Left lung (tissue), 10 donors: ENCODE measurements around the gene BORCS8. TPM values are rescaled to one million over a fixed set of nuclear protein-coding genes. Genes with fewer than 3 reads are reported as not detected.

Source experiments
- ATAC-seq: fragments of 200-7000 bp; cut with Tn5 transposase; one replicate; pipeline ENCODE4 v1.9.1; 2020; ENCODE audit warnings: moderate library complexity
- DNase-seq, 4 donors: peaks; one replicate each; pipeline ENCODE4 v3.0.0-alpha.2; 2013 to 2020
- H3K27ac ChIP-seq, 2 donors: fragments of 200-600 bp; sonication (generic) in 1 of 2; one replicate each; pipeline versions ENCODE4 v1.5.0 to v1.8.0; 2020 to 2021
- H3K27me3 ChIP-seq, 2 donors: fragments of 200-600 bp; sonication (generic) in 1 of 2; one replicate each; pipeline versions ENCODE4 v1.5.0 to v1.8.0; 2020 to 2021
- H3K36me3 ChIP-seq, 2 donors: fragments of 200-600 bp; sonication (generic) in 1 of 2; one replicate each; pipeline versions ENCODE4 v1.5.0 to v1.8.0; 2020 to 2021
- H3K4me1 ChIP-seq, 2 donors: fragments of 200-600 bp; one replicate each; pipeline ENCODE4 v1.8.0; 2021
- H3K4me3 ChIP-seq, 2 donors: fragments of 200-600 bp; sonication (generic) in 1 of 2; one replicate each; pipeline versions ENCODE4 v1.5.0 to v1.8.0; 2020 to 2021; ENCODE audit warnings: mild to moderate bottlenecking in 1 of 2
- H3K9me3 ChIP-seq, 2 donors: fragments of 200-600 bp; sonication (generic) in 1 of 2; one replicate each; pipeline versions ENCODE4 v1.5.0 to v1.8.0; 2020 to 2021
- intact Hi-C, 2 donors: fragments of 100-400 bp; cut with DNase I; formaldehyde crosslinking; loops; one replicate each; pipeline versions ENCODE4 v1.11.2 to v1.14.2; 2022
- polyA plus RNA-seq, 6 donors: library from polyadenylated mRNA; unstranded; fragments of 120-200 nt; gene quantifications; one replicate each; pipeline ENCODE4 v1.2.1, GENCODE V29; 2013; ENCODE audit not compliant: insufficient read length in 6 of 6
- total RNA-seq, 2 donors: library from RNA; stranded (reverse); fragmentation: NEBNext Ultra II Directional; extraction: Animal tissue kit (Norgen Biotek cat#: 25700); gene quantifications; one replicate each; pipeline ENCODE4 v1.2.1, GENCODE V29; 2021
- TF ChIP-seq, protein P1 (sequence below), 2 donors: fragments of 200-600 bp; sonication (generic) in 1 of 2; IDR thresholded peaks; one replicate each; pipeline versions ENCODE4 v1.5.0 to v1.8.0; 2021; ENCODE audit warnings: antibody characterized with exemption in 2 of 2
- donor health status: DM: no; HTN: yes; CAD: no.
- donor health status: DM: no; HTN: no; CAD: no.

BORCS8 gene
- total and polyA plus RNA-seq, 8 donors = 16.4 to 39.1 (median 18.3) TPM

DNA sequence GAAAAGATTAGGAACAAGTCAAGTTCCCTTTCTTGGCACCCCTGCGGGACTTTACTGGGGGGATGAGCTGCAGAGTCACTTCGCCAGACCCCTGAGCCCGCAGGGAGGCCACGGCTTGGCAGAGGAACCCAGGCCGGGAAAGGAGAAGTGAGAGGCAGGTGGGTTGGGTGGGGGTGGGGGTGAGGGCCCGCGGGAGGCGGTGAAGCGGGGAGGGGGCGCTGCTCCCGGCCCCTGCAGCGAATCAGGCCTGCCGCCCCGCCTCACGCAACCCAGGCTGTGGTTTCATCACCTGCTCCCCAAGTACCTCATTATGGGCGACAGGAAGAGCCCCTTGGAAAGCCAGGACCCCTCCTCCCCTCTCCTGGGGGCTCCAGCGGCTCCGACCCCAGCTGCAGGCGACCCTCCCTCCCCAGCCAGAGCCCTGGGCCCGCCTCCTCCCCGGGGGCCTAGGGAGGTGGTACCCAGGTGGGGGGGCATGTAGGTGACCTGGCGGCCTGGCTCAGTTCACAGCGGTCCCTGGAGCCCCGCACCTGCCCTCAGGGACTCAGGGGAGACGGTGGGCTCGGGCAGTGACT, 31.4 kb downstream of the BORCS8 start:
- Histone ChIP-seq H3K27ac (no peak overlapping the region), H3K27me3 (no peaks in the 10 kb centered on the region), H3K36me3 (peaks cover 0 to 10% of the 10 kb centered on the region in 2 donors), H3K9me3 (no peaks in the 10 kb centered on the region), H3K4me1 (no peaks in the 10 kb centered on the region), H3K4me3 (no peak overlapping the region)
- TF ChIP-seq, protein P1, sequence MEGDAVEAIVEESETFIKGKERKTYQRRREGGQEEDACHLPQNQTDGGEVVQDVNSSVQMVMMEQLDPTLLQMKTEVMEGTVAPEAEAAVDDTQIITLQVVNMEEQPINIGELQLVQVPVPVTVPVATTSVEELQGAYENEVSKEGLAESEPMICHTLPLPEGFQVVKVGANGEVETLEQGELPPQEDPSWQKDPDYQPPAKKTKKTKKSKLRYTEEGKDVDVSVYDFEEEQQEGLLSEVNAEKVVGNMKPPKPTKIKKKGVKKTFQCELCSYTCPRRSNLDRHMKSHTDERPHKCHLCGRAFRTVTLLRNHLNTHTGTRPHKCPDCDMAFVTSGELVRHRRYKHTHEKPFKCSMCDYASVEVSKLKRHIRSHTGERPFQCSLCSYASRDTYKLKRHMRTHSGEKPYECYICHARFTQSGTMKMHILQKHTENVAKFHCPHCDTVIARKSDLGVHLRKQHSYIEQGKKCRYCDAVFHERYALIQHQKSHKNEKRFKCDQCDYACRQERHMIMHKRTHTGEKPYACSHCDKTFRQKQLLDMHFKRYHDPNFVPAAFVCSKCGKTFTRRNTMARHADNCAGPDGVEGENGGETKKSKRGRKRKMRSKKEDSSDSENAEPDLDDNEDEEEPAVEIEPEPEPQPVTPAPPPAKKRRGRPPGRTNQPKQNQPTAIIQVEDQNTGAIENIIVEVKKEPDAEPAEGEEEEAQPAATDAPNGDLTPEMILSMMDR (IDR thresholded peaks at IDR 0.05) = no peak
- ATAC-seq = no peak
- intact Hi-C loops = no loop called here
- no peak for DNase-seq

DNA sequence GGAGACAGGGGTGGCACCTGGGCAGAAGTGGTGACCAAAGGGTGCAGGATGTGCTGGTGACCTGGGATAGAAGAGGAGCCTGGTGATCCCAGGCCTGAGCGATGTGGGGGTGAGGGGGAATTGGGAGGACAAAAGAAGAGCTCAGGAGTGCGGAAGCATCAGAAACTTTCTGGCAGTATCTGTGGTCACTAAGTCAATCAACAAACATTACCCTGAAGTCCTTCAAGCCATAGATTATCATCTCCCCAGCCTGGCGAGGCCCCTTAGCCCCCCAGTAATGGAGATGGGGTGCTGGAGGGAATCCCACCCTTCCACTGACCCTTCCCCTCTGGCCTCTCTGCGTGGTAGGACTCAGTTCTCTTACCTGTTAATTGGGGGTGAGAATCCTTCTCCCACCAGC, 32.4 kb downstream of the BORCS8 start:
- intact Hi-C loops = no loop called here

DNA sequence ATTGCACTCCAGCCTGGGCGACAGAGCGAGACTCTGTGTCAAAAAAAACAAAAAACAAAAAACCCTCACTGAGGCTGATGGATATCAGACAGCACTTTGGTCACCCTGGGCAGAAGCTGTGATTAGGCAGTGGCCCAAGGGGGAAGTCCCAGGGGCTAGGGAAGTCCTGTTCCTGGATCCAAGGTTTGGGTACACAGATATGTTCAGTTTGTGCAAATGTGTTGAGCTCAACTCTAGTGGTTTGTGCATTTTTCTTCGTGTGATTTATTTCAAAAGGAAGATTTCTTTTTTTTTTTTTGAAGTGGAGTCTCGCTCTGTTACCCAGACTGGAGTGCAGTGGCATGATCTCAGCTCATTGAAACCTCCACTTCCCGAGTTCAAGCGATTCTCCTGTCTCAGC, 34.1 kb downstream of the BORCS8 start:
- ATAC-seq = no peak
- TF ChIP-seq, protein P1 (IDR thresholded peaks at IDR 0.05) = no peak
- no peaks in the 10 kb centered on the region for H3K4me1 ChIP-seq
- no peak overlapping the region for H3K27ac ChIP-seq
- no peaks in the 10 kb centered on the region for H3K9me3 ChIP-seq
- H3K27me3 ChIP-seq = no peaks in the 10 kb centered on the region
- H3K4me3 ChIP-seq = no peak overlapping the region
- no peak for DNase-seq
- peaks cover 0 to 10% of the 10 kb centered on the region in 2 donors for H3K36me3 ChIP-seq
- intact Hi-C loops = no loop called here

More for the DNA sequence above, 32.4 kb downstream of the BORCS8 start:
- Histone ChIP-seq H3K27ac (no peak overlapping the region), H3K4me3 (no peak overlapping the region), H3K9me3 (no peaks in the 10 kb centered on the region), H3K36me3 (peaks cover 0 to 10% of the 10 kb centered on the region in 2 donors), H3K27me3 (no peaks in the 10 kb centered on the region), H3K4me1 (no peaks in the 10 kb centered on the region)
- DNase-seq = no peak
- TF ChIP-seq, protein P1 (IDR thresholded peaks at IDR 0.05) = no peak
- ATAC-seq = no peak

DNA sequence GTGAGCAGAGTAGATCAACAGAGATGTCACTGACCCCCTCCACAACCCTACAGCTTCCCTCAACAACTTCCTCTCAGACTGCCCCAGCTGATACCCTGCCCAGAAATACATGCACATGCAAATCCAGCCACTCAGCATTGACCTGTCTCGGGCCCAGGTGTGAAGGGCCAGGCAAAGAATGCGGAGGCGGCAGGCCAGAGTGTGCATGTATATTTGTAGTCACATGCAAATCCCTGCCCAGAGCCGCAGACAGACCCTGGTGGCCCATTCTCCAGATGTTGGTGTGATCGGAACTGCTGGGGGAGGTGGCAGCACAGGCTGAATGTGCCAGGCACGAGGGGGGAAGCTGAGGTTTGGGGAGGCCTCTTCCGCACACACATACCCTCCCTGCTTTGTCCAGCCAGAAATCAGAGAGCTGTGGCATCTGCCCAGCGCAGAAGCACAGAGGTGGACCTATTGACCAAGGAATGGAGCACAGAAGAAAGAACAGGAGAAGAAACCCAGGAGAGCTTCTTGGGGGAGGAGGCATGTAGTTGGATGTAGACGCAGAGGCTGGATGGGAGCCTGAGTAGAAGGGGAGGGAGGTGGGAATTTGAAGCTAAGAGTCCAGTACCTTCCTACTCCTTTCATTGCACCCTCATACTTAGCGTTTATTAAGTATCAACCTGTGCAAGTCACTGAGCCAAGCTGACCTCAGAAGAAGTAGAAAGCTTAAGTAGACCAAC, 36.3 kb downstream of the BORCS8 start:
- Histone ChIP-seq H3K27ac (no peak overlapping the region), H3K36me3 (peaks cover 0 to 10% of the 10 kb centered on the region in 2 donors), H3K4me3 (no peak overlapping the region), H3K4me1 (no peaks in the 10 kb centered on the region), H3K9me3 (no peaks in the 10 kb centered on the region), H3K27me3 (no peaks in the 10 kb centered on the region)
- TF ChIP-seq, protein P1 (IDR thresholded peaks at IDR 0.05) = no peak
- ATAC-seq = no peak
- intact Hi-C loops = no loop called here
- no peak for DNase-seq

DNA sequence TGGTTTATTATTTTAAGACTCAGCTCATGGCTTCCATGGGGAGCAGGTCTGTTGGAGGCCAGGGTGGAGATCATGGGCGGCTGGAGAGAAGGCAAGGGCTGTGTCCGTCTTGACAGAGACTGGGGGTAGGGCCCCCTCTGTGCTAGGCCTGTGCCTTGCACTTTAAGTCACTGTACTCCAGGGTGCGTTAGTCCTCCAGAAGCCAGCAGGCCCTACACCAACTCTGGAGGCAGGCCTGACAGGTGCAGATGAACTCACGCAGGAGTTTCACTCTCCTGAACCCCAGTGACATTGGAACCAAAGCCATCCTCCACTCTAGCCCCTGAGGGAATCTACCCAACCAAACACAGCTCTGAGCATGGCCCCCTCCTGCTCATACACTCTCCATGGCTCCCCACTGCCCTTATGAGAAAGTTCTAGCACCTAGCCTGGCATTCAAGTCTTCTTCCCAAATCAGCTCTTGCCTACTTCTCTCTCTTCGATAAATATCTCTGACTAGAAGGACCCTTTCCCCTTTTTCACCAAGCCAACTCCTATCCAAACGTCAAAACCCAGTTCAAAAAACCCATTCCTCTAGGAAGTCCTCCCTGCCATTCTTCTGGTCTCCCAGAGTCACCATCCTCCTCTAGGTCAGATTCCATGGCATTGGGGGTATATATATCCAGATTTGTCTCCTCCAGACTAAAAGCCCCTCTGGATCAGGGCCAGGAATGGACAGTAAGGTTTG, 37.0 kb downstream of the BORCS8 start:
- Histone ChIP-seq H3K27me3 (no peaks in the 10 kb centered on the region), H3K27ac (no peak overlapping the region), H3K36me3 (peaks cover 0 to 10% of the 10 kb centered on the region in 2 donors), H3K9me3 (no peaks in the 10 kb centered on the region), H3K4me3 (no peak overlapping the region), H3K4me1 (no peaks in the 10 kb centered on the region)
- DNase-seq (no peak), ATAC-seq (no peak)
- TF ChIP-seq, protein P1 (IDR thresholded peaks at IDR 0.05) = no peak
- intact Hi-C loops = no loop called here
